Natural killer cell (primary cell): Measurements from ENCODE around the gene ZNF699. TPM values are rescaled to one million over a fixed set of nuclear protein-coding genes. Genes with fewer than 3 reads are reported as not detected.
"Not testable (repeated sequence)": the region's sequence is repeated elsewhere in the genome, so short reads cannot be mapped to it uniquely, and the experiment has no call there.

ENCODE experiments used
- ATAC-seq, 3 donors: fragments of 150-1000 bp in 2 of 3; fragments of 200-7000 bp in 1 of 3; cut with Tn5 transposase; 1 replicate in 1 of 3; 2 replicates in 2 of 3; pipeline ENCODE4 v1.10.0; 2021; ENCODE audit warnings: mild to moderate bottlenecking in 2 of 3, moderate library complexity in 2 of 3
- DNase-seq, 2 donors: peaks; one replicate each; pipeline versions ENCODE4 v3.0.0 to v3.0.0-alpha.2; 2013 to 2021; ENCODE audit warnings: mixed read lengths in 1 of 2
- H3K27ac ChIP-seq: one replicate; pipeline ENCODE4 v1.5.1; 2013; ENCODE audit warnings: mild to moderate bottlenecking, low read length
- H3K27me3 ChIP-seq: one replicate; pipeline ENCODE4 v1.6.1; 2013; ENCODE audit warnings: low read length; ENCODE audit not compliant: control insufficient read depth, insufficient read depth
- H3K36me3 ChIP-seq: one replicate; pipeline ENCODE4 v1.6.1; 2013; ENCODE audit warnings: low read length; ENCODE audit not compliant: control insufficient read depth, insufficient read depth
- H3K4me1 ChIP-seq: one replicate; pipeline ENCODE4 v1.6.1; 2013; ENCODE audit warnings: low read length; ENCODE audit not compliant: control insufficient read depth, insufficient read depth
- H3K4me3 ChIP-seq: one replicate; pipeline ENCODE4 v1.5.1; 2013; ENCODE audit warnings: low read length
- H3K9me3 ChIP-seq: one replicate; pipeline ENCODE4 v1.6.1; 2013; ENCODE audit warnings: low read length; ENCODE audit not compliant: control insufficient read depth, insufficient read depth
- H3K27ac Mint-ChIP-seq, 2 donors: one replicate each; pipeline ENCODE4 v1.8.0; 2022; ENCODE audit warnings: mild to moderate bottlenecking in 2 of 2, mixed read lengths in 2 of 2, moderate library complexity in 1 of 2
- H3K27me3 Mint-ChIP-seq, 2 donors: one replicate each; pipeline ENCODE4 v1.8.0; 2022; ENCODE audit warnings: low read depth in 2 of 2, mixed read lengths in 2 of 2
- H3K36me3 Mint-ChIP-seq: one replicate; pipeline ENCODE4 v1.8.0; 2022; ENCODE audit warnings: mixed read lengths
- H3K4me1 Mint-ChIP-seq, 2 donors: one replicate each; pipeline ENCODE4 v1.8.0; 2022; ENCODE audit warnings: mixed read lengths in 2 of 2
- H3K4me3 Mint-ChIP-seq: one replicate; pipeline ENCODE4 v1.8.0; 2022; ENCODE audit warnings: mild to moderate bottlenecking, moderate library complexity, mixed read lengths
- H3K9me3 Mint-ChIP-seq, 2 donors: one replicate each; pipeline ENCODE4 v1.8.0; 2022; ENCODE audit warnings: mixed read lengths in 2 of 2
- WGBS: methylation state at CpG from one replicate; pipeline ENCODE4 v1.1.7; 2013; ENCODE audit warnings: missing lambda C conversion rate; ENCODE audit not compliant: insufficient coverage; 5-methylcytosine and 5-hydroxymethylcytosine counted together
- intact Hi-C: fragments of 100-400 bp; cut with micrococcal nuclease; formaldehyde crosslinking; loops from one replicate; pipeline ENCODE4 v1.14.2; 2022
- total RNA-seq, 4 donors: library from RNA; stranded (reverse); fragments of 120-200 nt in 1 of 4; gene quantifications; one replicate each; pipeline versions ENCODE4 v1.2.3 to v1.2.4, GENCODE V29; 2013 to 2022
- TF ChIP-seq, protein P1 (sequence below): fragments of 200-600 bp; IDR thresholded peaks from one replicate; pipeline ENCODE4 v1.8.0; 2022; ENCODE audit warnings: antibody characterized with exemption

Gene ZNF699
- total RNA-seq, 3 donors from 2014 or later (not counting 1 experiment from before 2014, with no cell fraction given), result 13.4 to 15.3 (median 15.2) TPM

DNA sequence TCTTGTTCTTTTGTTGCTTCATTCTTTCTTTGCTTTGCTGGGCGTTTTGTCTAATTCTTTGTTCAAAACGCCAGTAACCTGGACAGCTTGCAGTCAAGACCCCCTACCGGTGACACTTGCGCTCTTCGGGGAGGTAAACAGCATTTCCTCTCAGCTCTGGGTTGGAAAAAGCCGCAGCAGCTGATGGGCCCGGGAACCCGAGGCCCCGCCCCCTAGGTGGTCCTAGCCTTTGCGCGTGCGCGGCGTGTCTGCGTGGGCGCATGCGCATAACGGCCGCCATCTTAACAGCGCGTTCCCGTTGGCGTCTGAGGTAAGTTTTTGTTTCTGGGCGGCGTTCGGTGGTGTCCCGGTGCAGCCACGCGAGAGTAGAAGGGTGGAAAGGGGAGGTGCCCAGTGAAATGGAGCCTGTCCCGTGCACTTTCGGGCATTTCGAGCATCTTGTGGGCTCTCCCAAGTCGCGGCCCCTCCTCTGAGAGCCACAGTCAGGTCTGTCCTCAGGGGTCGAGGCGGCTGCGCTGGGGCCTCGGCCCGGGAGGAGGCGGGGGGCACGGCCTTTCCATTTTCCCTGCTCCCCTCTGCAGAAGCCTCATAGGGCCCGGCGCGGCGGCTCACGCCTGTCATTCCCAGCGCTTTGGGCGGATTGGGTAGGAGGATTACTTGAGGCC lies 14.4 kb upstream of the ZNF699 start, which contains the start of gene ZNF559:
TSS of gene ZNF559 (plus strand) at position 261 of the 665 bp plus-strand sequence. CDS start 14,371 bp downstream, outside the sequence.
- Mint-ChIP-seq H3K36me3 (peaks cover 6% of the 10 kb centered on the region), H3K4me3 (peak within 1 kb of the TSS; percentile 98), H3K9me3 (no peaks in the 10 kb centered on the region), H3K4me1 (peaks cover 20 to 31% of the 10 kb centered on the region in 2 donors), H3K27ac (peak within 1 kb of the TSS; percentile 97 to 98), H3K27me3 (no peaks in the 10 kb centered on the region)
- TF ChIP-seq, protein P1, sequence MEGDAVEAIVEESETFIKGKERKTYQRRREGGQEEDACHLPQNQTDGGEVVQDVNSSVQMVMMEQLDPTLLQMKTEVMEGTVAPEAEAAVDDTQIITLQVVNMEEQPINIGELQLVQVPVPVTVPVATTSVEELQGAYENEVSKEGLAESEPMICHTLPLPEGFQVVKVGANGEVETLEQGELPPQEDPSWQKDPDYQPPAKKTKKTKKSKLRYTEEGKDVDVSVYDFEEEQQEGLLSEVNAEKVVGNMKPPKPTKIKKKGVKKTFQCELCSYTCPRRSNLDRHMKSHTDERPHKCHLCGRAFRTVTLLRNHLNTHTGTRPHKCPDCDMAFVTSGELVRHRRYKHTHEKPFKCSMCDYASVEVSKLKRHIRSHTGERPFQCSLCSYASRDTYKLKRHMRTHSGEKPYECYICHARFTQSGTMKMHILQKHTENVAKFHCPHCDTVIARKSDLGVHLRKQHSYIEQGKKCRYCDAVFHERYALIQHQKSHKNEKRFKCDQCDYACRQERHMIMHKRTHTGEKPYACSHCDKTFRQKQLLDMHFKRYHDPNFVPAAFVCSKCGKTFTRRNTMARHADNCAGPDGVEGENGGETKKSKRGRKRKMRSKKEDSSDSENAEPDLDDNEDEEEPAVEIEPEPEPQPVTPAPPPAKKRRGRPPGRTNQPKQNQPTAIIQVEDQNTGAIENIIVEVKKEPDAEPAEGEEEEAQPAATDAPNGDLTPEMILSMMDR, result no peak
- Histone ChIP-seq H3K4me3 (peak within 1 kb of the TSS; percentile 95), H3K36me3 (peaks cover 6% of the 10 kb centered on the region), H3K27ac (peak within 1 kb of the TSS; percentile 92), H3K9me3 (peaks cover 16% of the 10 kb centered on the region), H3K4me1 (peaks cover 19% of the 10 kb centered on the region), H3K27me3 (no peaks in the 10 kb centered on the region)
- peak; percentile 95 to 99 (median 95) for ATAC-seq
- under 1% methylated on average over 46 of the region's 48 CpGs for WGBS
- intact Hi-C loops, result loop anchor here (1.0 to 5.0 kb wide), 3 partner anchors 15 to 258 kb away; partner anchors contain the start of genes ZNF121, ZNF266 and ZNF699
- peak; percentile 98 to 99 for DNase-seq

DNA sequence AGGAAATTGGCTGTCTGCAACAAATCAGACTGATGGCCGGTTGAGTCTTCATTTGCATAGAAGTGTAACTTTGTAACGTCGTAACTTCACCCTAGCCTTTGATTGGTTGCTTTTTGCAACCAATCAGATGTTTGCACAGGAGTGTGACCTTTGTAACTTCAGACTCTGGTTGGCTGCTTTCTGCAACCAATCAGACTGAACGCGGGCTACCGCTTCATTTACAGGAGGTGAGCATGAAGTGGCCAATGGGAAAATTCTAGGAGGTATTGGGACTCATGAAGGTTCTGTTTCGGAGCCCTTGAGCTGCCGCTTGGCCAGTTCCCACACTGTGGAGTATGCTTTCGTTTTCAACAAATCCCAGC lies 13.9 kb upstream of the ZNF699 start:
- peak overlapping the region; percentile 95 for H3K4me3 ChIP-seq
- no peaks in the 10 kb centered on the region for H3K27me3 Mint-ChIP-seq
- H3K4me1 ChIP-seq, result peaks cover 19% of the 10 kb centered on the region
- H3K9me3 Mint-ChIP-seq, result no peaks in the 10 kb centered on the region
- H3K27ac Mint-ChIP-seq, result peak overlapping the region; percentile 97 to 98
- peaks cover 15% of the 10 kb centered on the region for H3K9me3 ChIP-seq
- H3K27me3 ChIP-seq, result no peaks in the 10 kb centered on the region
- DNase-seq, result no peak
- peak overlapping the region; percentile 98 for H3K4me3 Mint-ChIP-seq
- ATAC-seq, result peak; percentile 32 to 60 (median 59)
- TF ChIP-seq, protein P1, result no peak
- H3K4me1 Mint-ChIP-seq, result peaks cover 20 to 31% of the 10 kb centered on the region in 2 donors
- H3K36me3 ChIP-seq, result peaks cover 4% of the 10 kb centered on the region
- 4% methylated on average over 9 of the region's 9 CpGs for WGBS
- peak overlapping the region; percentile 92 for H3K27ac ChIP-seq
- intact Hi-C loops, result loop anchor here (5.0 kb wide), 1 partner anchor 259 kb away; the partner anchor contains the start of gene ZNF121
- peaks cover 6% of the 10 kb centered on the region for H3K36me3 Mint-ChIP-seq

- 96% methylated on average over 9 of the region's 10 CpGs for WGBS
- H3K27ac ChIP-seq, H3K36me3 Mint-ChIP-seq, ATAC-seq, H3K9me3 Mint-ChIP-seq, DNase-seq, H3K4me3 ChIP-seq, H3K27me3 ChIP-seq, H3K36me3 ChIP-seq: not testable (repeated sequence)
- Mint-ChIP-seq H3K4me3 (peak overlapping the region; percentile 40), H3K27ac (peak overlapping the region; percentile 97 to 98), H3K4me1 (peaks cover 20 to 31% of the 10 kb centered on the region in 2 donors), H3K27me3 (peaks cover 0 to 13% of the 10 kb centered on the region in 2 donors)
- Histone ChIP-seq H3K9me3 (peaks cover 11% of the 10 kb centered on the region), H3K4me1 (peaks cover 19% of the 10 kb centered on the region)
- intact Hi-C loops, result loop anchor here (5.0 kb wide), 1 partner anchor 260 kb away; the partner anchor contains the start of gene ZNF121
These were observed 12.6 kb upstream of the ZNF699 start for GRCh38 chr19:9322201-9322600.

DNA sequence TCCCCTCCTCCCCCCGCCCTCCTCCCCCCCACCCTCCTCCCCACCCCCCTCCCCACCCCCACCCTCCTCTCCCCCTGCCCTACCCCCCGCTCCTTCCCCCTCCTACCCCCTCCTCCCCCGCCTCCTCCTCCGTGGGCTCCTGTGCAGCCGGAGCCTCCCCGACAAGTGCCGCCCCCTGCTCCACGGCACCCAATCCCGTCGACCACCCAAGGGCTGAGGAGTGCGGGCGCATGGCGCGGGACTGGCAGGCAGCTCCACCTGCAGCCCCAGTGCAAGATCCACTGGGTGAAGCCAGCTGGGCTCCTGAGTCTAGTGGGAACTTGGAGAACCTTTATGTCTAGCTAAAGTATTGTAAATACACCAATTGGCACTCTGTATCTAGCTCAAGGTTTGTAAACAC lies 12.1 kb upstream of the ZNF699 start:
- DNase-seq, result not testable (repeated sequence)

More for the DNA sequence above, 12.1 kb upstream of the ZNF699 start:
- intact Hi-C loops, result loop anchor here (5.0 kb wide), 1 partner anchor 261 kb away; the partner anchor contains the start of gene ZNF121
- not testable (repeated sequence) for H3K9me3 Mint-ChIP-seq, ATAC-seq, H3K4me3 ChIP-seq, H3K36me3 ChIP-seq, H3K4me3 Mint-ChIP-seq, H3K27ac ChIP-seq, H3K36me3 Mint-ChIP-seq, H3K27me3 ChIP-seq, H3K27ac Mint-ChIP-seq
- Histone ChIP-seq H3K4me1 (peaks cover 19% of the 10 kb centered on the region), H3K9me3 (peaks cover 11% of the 10 kb centered on the region)
- WGBS, result 100% methylated on average over 10 of the region's 14 CpGs
- H3K4me1 Mint-ChIP-seq, result peaks cover 20 to 31% of the 10 kb centered on the region in 2 donors
- peaks cover 0 to 13% of the 10 kb centered on the region in 2 donors for H3K27me3 Mint-ChIP-seq
